ENCODE measurements around the gene MKS1.
A peak's percentile ranks its signal among the peaks of the same experiment; 100 is the strongest.

The MKS1 gene

GRCh38 chr17:58200024-58200633 lies 18.9 kb downstream of the MKS1 start:
- DNase-seq (ENCODE audit: low read depth) = peak; percentile 14

- DNase-seq (ENCODE audit: low read depth) = no peak
Measured at GRCh38 chr17:58196610-58197009, 22.4 kb downstream of the MKS1 start.

- no peak for DNase-seq (ENCODE audit: low read depth)
Measured at GRCh38 chr17:58195518-58196123, 23.4 kb downstream of the MKS1 start.

- no peak for DNase-seq (ENCODE audit: low read depth)
Measured at GRCh38 chr17:58193641-58194255, 25.3 kb downstream of the MKS1 start.

- DNase-seq (ENCODE audit: low read depth) = no peak
Measured at GRCh38 chr17:58192612-58193011, 26.4 kb downstream of the MKS1 start, which contains the start of gene EPX. Gene EPX (plus strand): TSS chr17:58192726. CDS start chr17:58192847, 121 bp downstream.

GRCh38 chr17:58191241-58191896 lies 27.7 kb downstream of the MKS1 start:
- DNase-seq (ENCODE audit: low read depth) = no peak

GRCh38 chr17:58189436-58190146 lies 29.5 kb downstream of the MKS1 start:
- peak; percentile 87 for DNase-seq (ENCODE audit: low read depth)

GRCh38 chr17:58187675-58188074 lies 31.4 kb downstream of the MKS1 start:
- no peak for DNase-seq (ENCODE audit: low read depth)

- DNase-seq (ENCODE audit: low read depth) = no peak
Measured at GRCh38 chr17:58187063-58187462, 32.0 kb downstream of the MKS1 start.

- DNase-seq (ENCODE audit: low read depth) = no peak
Measured at GRCh38 chr17:58186591-58186990, 32.5 kb downstream of the MKS1 start.

GRCh38 chr17:58184986-58185761 lies 33.9 kb downstream of the MKS1 start:
- no peak for DNase-seq (ENCODE audit: low read depth)

GRCh38 chr17:58184308-58184985 lies 34.6 kb downstream of the MKS1 start:
- peak; percentile 18 for DNase-seq (ENCODE audit: low read depth)

- no peak for DNase-seq (ENCODE audit: low read depth)
Measured at GRCh38 chr17:58183514-58183913, 35.5 kb downstream of the MKS1 start.

GRCh38 chr17:58181796-58182195 lies 37.3 kb downstream of the MKS1 start:
- DNase-seq (ENCODE audit: low read depth) = no peak

GRCh38 chr17:58176200-58176599 lies 42.9 kb downstream of the MKS1 start:
- no peak for DNase-seq (ENCODE audit: low read depth)

GRCh38 chr17:58174871-58175270 lies 44.2 kb downstream of the MKS1 start:
- no peak for DNase-seq (ENCODE audit: low read depth)

GRCh38 chr17:58172369-58173071 lies 46.5 kb downstream of the MKS1 start:
- no peak for DNase-seq (ENCODE audit: low read depth)

GRCh38 chr17:58170622-58171021 lies 48.4 kb downstream of the MKS1 start:
- no peak for DNase-seq (ENCODE audit: low read depth)

- no peak for DNase-seq (ENCODE audit: low read depth)
Measured at GRCh38 chr17:58166682-58167081, 52.4 kb downstream of the MKS1 start, which contains the start of gene OR4D2. Gene OR4D2 (plus strand): TSS chr17:58166982. CDS start chr17:58169656, 2,674 bp downstream.

- no peak for DNase-seq (ENCODE audit: low read depth)
Measured at GRCh38 chr17:58165981-58166380, 53.1 kb downstream of the MKS1 start.

Measured in stromal cell of bone marrow (primary cell).